Tibial nerve (tissue), 4 donors: ENCODE data around the gene UTS2.

Experiments
- CTCF ChIP-seq, 5 experiments: fragments of 200-600 bp in 3 of 5; fragments of 450-650 bp in 2 of 5; sonication (generic) in 3 of 5; IDR thresholded peaks; one replicate each; pipeline ENCODE4 v1.5.1; 2016 to 2019; ENCODE audit warnings: antibody characterized with exemption in 5 of 5, mild to moderate bottlenecking in 3 of 5, moderate library complexity in 2 of 5
- EP300 ChIP-seq, 2 donors: sonication (generic); formaldehyde crosslinking; IDR thresholded peaks; one replicate each; pipeline ENCODE4 v1.6.1; 2017; ENCODE audit warnings: antibody characterized with exemption in 2 of 2, mild to moderate bottlenecking in 1 of 2

DNA sequence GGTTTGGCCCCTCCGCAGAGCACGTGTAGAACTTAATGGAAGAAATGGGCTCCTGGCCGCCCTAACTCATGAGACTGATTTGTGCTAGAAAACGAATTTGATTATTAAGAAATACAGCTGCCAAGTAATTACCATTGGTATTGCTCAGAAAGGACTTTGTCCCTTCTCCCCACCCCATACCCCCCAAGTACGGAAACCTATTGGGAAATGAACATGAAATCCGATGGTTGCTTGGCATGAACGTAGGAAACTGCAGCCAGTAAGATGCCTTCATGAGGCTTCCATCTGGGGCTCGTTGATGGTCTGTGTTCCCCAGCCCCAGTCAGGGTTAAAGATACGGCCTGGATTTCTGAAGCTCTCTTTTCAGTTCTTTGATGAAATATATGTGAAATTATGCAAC is 47.4 kb downstream of the UTS2 start:
- no peak for TF ChIP-seq EP300 (IDR thresholded peaks at IDR 0.05)
- no peak for TF ChIP-seq CTCF (IDR thresholded peaks at IDR 0.05)
